HG03460 (cell line): ENCODE data around the gene GALNT10.

Experiments used
- ATAC-seq: cut with Tn5 transposase; IDR thresholded peaks from one replicate; pipeline ENCODE4 v1.9.1; 2021; ENCODE audit not compliant: unreplicated experiment

The GALNT10 gene

GRCh38 chr5:154430466-154430865, 239.9 kb downstream of the GALNT10 start:
- ATAC-seq = no peak

- no peak for ATAC-seq
These were observed 240.6 kb downstream of the GALNT10 start for GRCh38 chr5:154430961-154431630.

- no peak for ATAC-seq
These were observed 244.7 kb downstream of the GALNT10 start for GRCh38 chr5:154435226-154435625.

DNA sequence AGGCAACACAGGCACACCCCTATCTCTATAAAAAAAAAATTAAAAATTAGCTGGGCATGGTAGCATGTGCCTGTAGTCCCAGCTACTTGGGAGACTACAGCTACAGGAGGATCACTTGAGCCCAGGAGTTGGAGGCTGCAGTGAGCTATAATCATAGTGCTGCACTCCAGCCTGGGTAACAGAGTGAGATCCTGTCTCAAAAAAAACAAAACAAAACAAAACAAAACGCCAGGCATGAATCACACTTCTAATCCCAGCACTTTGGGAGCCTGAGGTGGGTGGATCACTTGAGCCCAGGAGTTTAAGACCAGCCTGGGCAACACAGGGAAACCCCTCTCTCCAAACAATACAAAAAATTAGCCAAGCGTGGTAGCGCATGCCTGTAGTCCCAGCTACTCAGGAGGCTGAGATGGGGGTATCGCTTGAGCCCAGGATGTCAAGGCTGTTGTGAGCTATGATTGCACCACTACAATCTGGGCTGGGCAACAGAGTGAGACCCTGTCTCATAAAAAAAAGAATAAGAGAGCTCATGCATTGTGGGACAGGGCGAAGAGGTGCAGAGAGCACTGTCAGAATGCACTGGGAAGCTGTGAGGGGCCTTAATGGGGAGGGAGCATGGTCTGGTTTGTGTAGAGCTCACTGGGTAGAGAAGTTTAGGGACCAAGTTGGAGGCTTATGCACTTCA, 246.9 kb downstream of the GALNT10 start:
- no peak for ATAC-seq

GRCh38 chr5:154440540-154440939, 250.0 kb downstream of the GALNT10 start:
- ATAC-seq = no peak

GRCh38 chr5:154442801-154443200, 252.3 kb downstream of the GALNT10 start:
- no peak for ATAC-seq

DNA sequence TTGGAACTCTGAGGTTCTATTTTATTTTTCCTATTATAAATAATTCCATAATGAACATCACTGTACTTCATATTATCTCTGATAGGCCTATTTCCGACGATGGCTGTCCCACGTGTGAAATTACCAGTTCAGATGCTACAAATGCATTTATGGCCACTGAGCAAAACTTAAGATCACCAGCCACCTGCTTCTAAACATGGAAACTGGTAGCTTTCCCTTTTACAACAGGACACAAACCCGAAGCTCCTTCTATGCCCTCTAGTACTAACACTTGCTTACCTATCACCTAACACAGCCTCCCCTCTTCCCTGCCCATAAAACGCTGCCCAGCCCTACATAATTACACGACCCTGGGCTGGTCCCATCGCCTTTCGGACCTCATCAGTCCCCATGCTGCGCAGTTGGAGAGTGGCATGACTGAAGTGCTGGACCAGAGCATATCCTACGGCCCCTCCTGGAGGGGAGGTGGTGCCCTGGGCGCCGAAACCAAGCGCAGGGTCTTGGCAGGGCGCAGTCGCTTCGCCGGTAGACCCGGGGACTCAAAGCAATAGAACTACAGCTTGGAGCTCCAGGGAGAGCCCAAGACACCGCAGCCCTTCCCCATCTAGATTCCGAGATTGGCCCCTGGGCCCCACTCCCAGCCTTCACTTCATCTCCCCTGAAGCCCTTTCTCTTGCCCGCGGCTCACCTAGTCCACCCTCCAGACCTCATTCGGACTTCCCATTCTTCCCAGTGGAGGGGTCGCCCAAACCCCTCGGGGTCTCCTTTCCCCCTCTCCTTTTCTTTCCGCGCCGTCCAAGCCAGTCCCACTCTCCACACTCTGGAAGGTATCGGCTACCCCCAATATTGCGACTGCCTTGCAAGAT, 254.3 kb downstream of the GALNT10 start:
- no peak for ATAC-seq

DNA sequence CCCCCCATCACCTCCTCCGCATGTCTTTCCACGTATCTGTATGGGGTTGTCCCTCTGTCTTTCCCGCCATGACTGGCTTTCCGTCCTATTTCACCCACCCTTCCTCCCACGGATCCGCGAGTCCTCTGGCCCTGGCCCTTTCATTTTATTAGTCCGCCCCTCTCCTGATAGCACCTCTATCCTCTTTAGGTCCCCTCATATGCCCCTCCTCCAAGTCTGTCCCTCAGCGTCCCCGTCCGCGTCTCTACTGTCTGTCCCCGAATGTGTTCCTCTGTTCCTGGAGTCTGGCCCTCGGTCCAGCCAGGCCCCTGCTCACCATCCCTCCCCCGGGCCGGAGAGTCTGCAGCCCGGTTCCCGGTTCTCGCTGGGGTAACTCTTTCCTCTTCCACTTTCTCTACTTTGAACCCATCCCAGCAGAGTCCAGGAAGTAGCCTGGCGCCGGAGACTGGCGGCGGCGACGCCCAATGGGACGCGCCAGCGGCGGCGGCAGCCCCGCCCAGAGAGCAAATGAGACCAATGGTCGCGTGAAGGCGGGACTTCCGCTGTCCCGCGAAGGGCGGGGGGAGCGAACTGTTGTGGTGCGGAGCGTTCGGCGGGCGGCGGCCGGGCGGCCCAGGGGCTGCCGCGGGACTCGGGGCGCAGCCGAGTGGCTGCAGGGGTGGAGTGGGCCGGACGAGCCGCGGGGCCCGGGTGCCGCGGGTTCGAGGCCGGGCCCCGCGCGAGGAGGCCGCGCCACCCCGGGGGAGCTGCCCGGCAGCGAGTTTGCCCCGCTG, 255.1 kb downstream of the GALNT10 start, which contains the start of gene SAP30L:
Gene SAP30L (plus strand): TSS at position 576 of the 773 bp plus-strand sequence. CDS start 608 bp downstream, outside the sequence.
- peak; percentile 90 for ATAC-seq

DNA sequence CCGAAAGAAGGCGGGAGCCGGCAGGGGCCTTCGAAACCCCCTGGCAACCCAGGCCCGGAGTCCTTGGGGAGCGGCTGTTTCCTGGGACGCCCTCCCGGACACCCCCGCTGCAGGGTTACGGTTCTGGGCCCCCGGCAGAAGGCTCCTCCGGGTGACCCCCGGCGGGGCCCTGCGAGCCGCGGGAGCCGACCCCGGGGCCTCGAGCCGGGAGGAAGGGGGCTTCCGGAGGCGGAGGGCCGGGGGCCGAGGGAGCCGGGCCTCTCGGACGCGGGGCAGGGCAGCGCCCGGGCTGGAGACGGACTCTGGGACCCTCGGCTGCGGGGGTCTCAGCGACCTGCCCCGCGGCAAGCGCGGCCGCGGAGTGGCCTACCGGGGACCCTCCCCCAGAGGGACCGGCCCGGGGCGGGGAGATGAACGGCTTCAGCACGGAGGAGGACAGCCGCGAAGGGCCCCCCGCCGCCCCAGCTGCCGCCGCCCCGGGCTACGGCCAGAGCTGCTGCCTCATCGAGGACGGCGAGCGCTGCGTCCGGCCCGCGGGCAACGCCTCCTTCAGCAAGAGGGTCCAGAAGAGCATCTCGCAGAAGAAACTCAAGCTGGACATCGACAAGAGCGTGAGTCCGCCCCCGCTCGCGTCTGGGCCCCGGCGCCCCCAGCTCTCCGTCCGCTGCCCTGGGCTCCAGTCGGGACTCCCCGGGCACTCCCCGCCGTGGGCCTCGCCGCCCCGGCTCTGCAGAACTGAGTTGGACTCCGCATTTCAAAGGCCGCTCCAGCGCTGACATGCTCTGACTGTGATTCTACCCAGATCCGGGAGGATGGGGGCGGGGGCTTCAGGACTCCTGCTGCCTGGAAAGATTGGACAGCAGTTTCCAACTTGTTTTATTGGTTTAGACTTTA, 255.9 kb downstream of the GALNT10 start:
- peak; percentile 19 for ATAC-seq

DNA sequence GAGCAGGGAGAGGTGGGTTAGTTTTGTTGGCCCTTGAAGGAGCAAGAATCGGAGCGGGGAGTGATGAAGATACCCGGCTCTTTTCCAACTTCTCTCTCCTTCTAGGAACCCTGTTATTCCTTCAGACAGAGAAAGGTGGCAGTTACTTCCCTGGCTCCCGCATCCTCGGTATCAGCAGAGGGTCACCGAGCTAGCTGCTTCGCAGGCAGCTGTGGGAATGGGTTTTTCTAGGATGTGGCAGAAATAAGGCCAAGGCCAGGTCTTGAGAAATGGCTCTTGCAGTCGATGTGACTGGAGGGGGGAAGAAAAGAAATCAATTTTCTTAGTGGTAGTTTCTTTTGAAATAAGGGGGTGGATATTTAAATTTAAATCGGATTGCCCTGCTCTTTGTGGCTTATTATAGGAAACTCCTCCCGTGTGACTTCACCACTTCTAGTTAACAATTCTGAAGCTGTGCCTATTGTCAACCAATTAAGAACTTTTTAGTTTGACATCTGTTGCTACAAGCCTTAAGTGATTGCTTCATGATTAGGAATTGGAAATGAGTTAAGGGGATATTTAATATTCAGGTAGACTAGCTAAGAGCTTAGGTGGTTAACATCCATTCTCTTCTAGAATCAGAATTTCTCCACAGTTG, 256.7 kb downstream of the GALNT10 start:
- ATAC-seq = no peak

GRCh38 chr5:154449786-154450185, 259.3 kb downstream of the GALNT10 start:
- ATAC-seq = no peak

DNA sequence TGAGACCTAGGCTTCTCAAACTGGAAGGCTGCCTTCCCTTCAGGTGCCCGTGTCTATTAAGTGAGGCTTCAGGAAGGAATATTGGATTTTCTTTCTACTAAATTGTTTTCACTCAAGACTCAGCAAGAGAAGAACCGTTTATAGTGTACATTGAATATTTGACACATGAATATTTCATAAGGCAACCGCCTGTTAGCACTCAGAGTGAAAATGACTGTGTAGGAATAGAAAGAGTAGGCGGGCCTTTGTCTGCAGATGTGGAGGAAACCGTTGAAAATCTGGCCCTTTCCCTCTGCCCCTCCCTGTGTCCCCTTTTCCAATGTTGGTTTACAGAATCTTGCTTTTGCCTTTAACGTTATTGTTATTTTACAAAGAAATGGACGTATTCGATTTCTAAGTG, 261.4 kb downstream of the GALNT10 start:
- ATAC-seq = no peak

DNA sequence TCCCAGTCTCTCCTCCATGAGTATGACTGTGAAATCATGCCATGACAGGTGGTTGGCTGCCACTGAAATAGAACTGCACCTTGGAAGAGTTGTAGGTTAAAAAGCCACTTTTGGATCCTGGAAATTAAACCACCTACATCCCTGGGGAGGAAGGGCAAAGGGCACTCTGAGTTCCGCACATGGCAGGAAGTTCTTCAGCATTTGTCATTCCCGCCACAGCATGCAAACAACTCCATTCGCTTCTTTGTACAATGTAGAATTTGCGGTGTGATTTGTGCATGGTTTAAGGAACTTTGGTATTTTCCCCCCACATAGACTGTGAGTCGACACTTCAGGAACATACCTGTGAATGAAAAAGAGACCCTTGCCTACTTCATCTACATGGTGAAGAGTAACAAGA, 265.1 kb downstream of the GALNT10 start:
- no peak for ATAC-seq

- no peak for ATAC-seq
These were observed 266.0 kb downstream of the GALNT10 start for GRCh38 chr5:154456540-154456939.

GRCh38 chr5:154459015-154459414, 268.5 kb downstream of the GALNT10 start:
- no peak for ATAC-seq

GRCh38 chr5:154460172-154460571, 269.6 kb downstream of the GALNT10 start:
- ATAC-seq = no peak

DNA sequence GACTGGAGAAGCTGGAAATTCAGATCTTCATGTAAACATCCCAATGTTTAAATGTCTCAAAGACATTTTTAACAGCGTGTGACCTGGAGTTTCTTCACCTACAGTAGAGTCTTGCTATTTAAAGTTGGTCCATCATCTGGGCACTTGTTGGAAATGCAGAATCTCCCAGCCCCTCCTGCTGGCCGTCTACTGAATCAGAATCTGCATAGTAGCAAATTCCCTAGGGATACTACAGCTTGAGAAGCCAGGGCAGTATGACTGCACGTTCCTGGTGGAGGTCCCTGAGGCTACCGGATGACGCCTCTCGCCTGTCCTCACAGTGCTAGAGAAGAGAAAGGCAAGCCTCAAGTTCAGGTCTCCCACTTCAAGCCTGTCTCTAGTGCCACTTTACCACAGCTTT, 271.0 kb downstream of the GALNT10 start:
- no peak for ATAC-seq

- no peak for ATAC-seq
These were observed 273.9 kb downstream of the GALNT10 start for GRCh38 chr5:154464438-154464837.

GRCh38 chr5:154465169-154465568, 274.6 kb downstream of the GALNT10 start:
- ATAC-seq = no peak
